Posterior cingulate gyrus (tissue), 11 donors: Measurements from ENCODE around the gene KCNQ1OT1.

ENCODE experiments used
- DNase-seq, 10 donors: peaks; one replicate each; pipeline versions ENCODE4 v3.0.0 to v3.0.0-alpha.2; 2020 to 2021; ENCODE audit warnings: mixed read lengths in 3 of 10
- intact Hi-C: fragments of 100-400 bp; cut with DNase I; formaldehyde crosslinking; loops from one replicate; pipeline ENCODE4 v1.15.1; 2023

The KCNQ1OT1 gene

DNA sequence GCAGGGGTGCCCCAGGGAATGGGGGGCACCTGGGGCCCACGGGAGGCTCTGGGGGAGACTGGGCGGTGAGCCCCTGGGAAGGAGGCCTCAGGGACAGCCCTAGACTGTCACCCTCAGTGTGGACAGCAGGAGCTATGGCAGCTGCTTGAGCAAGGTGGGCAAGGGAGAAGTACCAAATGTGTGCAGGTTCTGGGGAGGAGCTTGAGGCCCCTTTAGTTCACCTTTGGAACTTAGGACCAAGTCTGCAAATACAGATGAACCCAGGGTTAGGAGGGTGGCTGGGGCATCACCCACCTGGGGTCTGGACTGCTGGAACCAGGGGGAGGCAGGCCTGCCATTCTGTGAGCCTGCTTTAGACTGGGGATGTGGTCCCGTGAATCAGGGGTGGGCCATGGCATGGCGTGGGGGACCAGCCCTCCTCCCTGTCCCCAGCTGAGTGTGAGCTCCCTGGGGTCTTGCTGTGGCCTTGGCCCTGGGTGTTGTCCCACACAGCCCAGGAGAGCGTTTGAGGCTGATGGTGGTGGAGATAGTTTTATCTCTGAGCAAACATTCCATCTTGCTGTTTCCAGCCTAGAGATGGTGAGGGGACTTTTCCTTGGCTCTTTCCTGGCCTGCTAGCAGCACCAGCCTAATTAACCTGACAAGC lies 132.6 kb downstream of the KCNQ1OT1 start:
- DNase-seq = peak in 4 of 10 donors; percentile 2 to 74 (median 18)
- intact Hi-C loops = no loop called here

DNA sequence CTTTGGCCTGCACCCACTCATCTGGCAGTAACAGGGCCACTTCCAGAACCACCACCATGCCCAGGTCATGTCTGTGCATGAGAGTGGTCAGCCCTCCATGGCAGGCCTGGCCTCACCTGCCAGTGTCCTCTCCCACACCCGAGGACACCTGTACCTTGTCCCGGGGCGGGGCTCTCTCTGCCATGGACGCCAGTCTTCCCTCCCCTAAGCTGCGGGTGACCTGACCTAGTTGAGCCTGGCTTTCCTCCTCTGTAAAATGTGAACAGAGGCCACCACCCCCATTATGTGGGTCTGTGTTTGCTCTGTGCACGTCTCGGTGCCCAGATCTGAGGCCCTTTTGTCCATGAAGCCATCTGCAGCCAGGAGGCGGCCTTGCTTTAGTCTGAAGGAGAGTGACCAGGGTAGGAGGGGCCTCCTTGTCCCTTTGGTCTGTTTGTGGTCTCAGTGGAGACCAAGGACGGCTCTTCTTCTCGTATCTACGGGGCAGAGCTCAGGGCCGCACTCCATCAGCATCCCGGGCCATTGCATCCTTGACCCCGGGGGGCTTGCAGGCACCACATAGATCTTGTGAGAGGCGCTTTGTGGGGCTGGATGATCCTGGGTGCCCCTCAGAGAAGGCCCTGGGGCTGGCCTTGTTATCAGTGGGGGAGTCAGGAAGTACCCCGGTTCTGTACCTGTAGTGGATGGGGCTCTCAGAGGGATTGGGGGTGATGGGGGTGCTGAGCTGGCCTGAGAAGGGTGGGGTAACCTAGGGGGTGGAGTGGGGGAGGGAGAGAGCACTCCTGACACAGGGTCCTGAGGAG lies 133.4 kb downstream of the KCNQ1OT1 start:
- intact Hi-C loops = no loop called here

DNA sequence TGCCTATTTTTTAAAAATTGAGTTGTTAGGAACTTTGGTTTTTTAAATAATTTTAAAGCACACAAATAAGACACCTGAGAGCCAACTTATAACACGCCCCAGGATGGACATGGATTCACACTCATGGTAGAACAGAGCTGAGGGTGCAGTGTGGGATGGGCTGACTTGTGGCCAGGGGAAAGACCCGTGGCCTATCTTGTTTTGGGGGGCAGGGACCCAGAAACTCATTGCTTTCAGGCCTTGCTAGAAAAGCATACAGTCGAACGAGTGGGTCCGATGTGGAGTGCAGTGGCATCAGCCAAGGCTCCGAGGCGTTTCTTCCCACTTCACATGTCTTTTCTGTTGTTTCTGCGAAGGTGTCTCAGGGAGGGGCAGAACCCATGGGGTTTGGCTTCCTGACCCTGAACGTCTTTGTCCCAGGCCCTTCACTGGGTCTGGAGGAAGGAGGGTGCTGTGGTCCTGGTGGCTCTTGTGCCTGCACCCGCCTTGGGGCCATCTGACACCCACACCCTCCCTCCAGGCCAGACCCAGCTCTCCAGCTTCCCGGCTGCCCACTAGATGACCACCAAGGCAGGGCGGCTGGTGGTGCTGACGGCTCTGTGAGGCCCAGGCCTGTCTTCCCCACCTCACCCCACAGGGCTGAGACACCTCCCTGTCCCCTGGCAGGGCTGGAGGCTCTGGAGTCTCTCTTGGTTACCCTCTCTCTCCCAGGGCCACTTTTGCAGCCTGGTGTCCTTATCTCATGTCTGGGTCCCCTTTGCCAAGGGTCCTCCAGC lies 134.2 kb downstream of the KCNQ1OT1 start:
- DNase-seq = peak in 6 of 10 donors; percentile 5 to 83 (median 25)
- intact Hi-C loops = no loop called here

More for the DNA sequence above, 133.4 kb downstream of the KCNQ1OT1 start:
- peak in 6 of 10 donors; percentile 6 to 79 (median 51) for DNase-seq

DNA sequence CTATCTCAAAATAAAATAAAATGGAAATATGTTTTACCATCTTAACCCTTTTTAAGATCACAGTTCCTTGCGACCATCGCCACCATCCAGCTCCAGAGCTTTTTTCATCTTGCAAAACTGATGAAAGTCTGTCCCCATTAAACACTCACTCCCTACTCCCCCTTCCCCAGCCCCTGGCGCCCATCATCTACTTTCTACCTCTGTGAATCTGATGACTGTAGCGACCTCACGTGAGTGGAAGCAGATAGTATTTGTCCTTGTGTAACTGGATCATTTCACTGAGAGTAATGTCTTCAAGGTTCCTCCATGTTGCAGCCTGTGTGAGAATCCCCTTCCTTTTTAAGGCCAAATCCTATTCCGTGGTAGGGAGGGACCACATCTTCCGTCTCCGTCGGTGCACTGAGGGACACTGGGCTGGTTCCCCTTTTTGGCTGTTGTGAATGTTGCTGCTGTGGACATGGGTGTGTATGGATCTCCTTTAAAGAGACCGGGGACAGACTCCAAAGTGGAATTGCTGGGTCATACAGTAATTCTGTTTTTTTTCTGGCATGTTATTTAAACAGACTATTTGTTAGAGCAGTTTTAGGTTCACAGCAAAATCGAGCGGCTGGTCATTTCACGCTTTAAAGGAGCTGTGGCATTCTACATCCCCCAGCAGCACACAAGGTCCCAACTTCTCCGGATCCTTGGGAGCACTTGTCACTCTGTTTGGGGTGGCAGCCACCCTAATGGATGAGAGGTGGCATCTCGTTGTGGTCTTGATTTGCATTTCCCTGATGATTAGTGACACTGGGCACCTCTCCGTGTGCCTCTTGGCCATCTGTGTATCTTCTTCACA lies 135.0 kb downstream of the KCNQ1OT1 start:
- intact Hi-C loops = no loop called here
- peak in 4 of 10 donors; percentile 1 to 58 (median 16) for DNase-seq

DNA sequence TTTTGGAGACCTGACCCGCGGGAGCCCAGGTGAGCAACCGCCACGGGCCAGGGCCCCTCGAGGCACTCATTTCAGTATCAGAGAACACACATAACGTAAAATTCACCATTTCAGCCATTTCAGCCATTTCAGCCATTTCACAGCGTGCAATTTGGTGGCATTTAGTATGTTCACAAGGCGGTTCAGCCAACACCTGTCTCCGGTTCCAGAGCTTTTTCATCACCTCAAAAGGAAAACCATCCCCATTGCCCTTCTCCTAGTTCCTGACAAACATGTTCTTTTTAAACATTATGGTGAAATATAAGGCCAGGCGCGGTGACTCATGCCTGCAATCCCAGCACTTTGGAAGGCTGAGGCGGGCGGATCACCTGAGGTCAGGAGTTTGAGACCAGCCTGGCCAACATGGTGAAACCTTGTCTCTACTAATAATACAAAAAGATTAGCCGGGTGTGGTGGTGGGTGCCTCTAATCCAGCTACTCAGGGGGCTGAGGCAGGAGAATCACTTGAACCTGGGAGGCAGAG lies 135.7 kb downstream of the KCNQ1OT1 start:
- DNase-seq = peak in 3 of 10 donors; percentile 2 to 44 (median 26)
- intact Hi-C loops = no loop called here

DNA sequence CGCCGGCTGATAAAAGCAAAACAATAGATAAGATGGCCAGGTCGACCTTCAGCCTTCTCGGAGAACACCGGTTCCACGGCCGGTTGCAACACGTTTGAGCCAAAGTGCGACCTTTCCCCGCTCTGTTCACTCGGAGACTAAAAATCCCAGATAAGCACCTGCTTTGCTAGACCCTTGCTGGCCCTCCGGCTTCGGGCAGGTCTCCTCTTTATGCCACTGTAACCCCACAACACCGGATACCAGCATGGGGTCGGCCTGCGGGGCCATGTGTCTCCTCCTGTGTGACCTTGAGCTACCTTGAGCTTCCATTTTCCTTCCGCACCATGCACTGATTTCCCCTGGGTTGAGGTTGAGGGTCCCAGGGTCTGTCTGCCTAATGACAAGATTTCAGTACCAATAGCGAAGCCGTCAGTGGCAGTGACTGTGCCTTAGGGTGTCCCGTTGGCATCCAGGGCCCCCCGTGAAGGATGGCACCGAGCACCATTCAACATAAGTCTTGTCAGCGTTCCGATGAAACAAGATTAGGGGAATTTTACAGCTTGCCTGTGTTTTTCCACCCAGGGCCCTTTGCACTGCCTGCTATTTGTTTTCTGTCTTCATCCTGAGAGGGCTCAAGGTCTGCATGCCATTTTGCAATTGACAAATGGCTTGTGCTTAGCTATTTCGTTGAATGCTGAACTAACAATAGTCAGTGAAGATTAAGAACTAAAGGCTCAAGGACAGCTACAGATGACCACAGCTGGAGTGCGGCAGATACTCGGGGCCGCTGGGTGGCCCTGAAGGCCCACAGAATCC lies 136.4 kb downstream of the KCNQ1OT1 start:
- intact Hi-C loops = no loop called here
- peak in 4 of 10 donors; percentile 3 to 82 (median 60) for DNase-seq

DNA sequence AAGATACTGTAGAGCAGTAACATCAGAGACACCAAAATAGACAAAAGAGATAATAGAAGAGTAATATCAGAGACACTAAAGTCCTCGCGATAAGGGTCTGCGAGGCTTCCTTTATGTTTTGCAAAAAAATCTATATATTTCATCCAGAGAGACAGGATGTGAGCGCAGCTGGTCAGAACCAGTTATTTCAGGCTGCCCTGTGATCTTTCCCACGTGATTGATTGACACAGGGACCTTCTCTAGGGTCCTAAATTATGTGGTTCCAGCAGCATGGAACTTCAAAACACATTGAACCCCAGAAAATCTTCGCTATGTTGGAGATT lies 136.9 kb downstream of the KCNQ1OT1 start:
- no peak for DNase-seq
- intact Hi-C loops = no loop called here

DNA sequence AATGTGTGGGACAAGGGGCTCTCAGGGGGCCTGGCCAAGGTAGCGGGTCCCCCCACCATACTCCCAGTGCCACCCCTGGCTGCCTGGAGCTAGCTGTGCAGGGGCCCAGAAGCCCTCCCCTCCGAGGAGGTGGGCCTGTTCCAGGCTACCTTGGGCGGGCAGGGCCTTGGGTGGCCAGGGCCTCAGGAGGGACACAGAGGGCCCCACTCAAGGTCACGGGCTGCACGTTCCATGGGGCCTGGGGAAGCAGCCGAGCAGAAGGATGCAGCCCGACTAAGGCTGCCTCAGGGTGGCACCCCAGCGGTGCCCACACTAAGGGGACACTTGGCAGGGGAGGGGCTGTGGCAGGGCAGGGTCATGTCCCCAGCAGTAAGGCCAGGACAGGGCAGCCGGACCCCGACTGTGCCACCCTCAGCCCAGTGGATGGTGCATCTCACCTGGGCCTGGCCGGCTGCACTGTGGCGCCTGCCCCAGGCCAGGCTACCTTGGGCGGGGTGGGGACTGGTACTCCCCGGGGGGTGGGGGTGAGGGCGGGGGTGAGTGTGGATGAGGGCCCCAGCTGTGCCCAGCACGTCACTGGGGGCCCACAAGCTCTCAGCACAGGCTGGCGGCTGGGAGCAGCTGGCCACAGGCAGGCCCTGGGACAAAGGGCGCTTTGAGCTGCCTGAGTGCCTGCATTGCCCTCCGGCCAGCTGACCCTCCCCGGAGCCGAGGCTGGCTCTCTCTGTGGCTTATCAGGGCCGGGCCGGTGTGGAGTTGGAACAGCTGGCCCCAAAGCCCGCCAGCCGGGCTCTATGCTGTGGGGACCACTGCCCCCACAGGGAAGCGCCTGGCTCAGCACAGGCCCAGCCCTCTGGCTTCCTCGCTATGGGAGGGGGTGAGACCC lies 137.9 kb downstream of the KCNQ1OT1 start:
- intact Hi-C loops = no loop called here

DNA sequence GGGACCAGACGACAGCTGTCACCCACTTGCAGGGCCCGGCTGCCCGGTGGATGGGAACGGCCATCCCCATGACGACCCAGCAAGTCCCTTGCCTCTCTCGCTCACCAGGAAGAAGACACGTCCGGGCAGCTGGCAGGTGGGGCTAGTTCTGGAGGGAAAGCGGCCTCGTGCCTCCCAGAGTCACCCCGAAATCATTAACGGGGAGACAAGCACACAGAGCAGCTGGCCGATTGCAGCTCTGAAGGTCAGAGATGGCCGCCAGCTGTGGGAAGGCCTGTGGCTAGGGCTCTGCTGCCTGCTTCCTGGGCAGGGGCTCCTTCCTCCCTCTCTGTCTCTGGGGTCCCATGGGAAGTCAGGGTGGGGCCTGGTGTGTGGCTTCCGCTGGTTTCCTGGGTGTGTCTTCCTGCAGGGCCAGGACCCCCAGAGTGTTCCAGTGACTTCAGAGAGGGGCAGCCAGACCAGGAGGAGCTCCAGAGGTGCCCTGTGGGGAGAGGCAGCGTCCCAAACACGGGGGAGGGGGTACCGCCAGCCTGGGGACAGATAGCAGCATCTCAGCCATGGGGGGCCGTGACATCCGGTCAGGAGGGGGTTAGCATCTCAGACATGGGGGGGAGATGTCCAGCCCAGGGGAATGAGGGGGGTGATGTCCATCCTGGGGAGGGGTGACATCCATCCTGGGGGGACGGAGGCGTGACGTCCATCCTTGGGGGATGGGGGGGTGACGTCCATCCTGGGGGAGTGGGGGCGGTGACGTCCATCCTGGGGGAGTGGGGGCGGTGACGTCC lies 140.1 kb downstream of the KCNQ1OT1 start:
- peak in 5 of 10 donors; percentile 1 to 67 (median 54) for DNase-seq
- intact Hi-C loops = no loop called here

More for the DNA sequence above, 137.9 kb downstream of the KCNQ1OT1 start:
- peak; percentile 69 to 98 (median 86) for DNase-seq

DNA sequence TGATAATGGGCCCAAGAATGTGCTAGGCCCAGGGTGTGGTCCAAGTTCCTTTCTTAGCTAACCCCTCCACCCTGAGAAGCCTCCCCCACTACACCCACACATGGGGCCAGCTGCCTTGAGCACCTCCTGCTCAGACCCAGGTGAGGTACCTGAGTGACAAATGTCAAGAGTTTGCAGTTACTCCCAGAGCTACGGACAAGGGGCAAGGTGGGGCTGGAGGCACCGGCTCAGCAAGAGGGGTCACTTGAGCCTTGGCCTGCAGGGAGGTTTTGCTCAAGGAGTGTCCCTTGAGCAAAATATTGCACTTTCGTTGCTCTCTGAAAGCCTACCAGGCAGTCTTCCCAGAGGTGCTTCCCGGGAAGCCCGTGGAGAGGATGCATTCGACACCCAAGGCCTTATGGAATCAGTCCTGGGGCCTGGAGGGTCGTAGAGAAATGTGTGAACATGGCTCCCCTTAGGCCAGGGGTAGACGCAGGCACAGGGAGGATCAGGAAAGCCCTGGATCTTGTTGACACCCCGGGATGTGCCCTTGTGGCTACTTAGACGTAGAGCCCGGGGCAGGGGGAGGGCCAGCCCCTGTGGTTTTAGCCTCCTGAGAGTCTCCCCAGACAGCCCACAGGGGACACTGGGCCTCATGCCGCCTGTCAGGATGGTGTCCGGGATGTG lies 140.8 kb downstream of the KCNQ1OT1 start:
- DNase-seq = peak in 2 of 10 donors; percentile 1 to 13
- intact Hi-C loops = no loop called here

DNA sequence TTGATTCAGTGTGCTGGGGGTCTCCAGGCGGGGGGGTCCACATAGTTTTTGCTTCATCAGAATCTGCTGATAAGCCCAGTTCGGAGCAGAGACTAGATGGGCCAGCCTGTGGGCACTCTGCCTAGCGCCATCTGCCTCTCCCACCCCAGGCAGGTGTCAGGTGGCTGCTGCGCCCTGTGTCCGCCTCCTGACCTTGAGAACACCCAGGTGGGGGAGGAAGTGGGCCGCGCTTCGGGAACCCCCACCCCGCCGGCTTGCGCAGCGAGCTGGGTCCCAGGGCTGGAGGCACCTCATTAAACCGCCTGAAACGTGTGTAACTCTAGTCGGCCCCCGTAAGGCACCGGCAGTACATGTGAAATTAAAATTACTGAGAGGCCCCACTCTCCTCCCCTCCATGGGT lies 141.4 kb downstream of the KCNQ1OT1 start:
- intact Hi-C loops = no loop called here

More for the DNA sequence above, 141.4 kb downstream of the KCNQ1OT1 start:
- DNase-seq = peak in 4 of 10 donors; percentile 2 to 81 (median 58)
